NCI-H187 (cell line): ENCODE data around the gene NR1D1.
A peak's percentile ranks its signal among the peaks of the same experiment; 100 is the strongest.

Source experiments
- DNase-seq, 2 experiments: peaks; one replicate each; lab custom pipeline; 2025; lab: John Stamatoyannopoulos, UW

Gene NR1D1

DNA sequence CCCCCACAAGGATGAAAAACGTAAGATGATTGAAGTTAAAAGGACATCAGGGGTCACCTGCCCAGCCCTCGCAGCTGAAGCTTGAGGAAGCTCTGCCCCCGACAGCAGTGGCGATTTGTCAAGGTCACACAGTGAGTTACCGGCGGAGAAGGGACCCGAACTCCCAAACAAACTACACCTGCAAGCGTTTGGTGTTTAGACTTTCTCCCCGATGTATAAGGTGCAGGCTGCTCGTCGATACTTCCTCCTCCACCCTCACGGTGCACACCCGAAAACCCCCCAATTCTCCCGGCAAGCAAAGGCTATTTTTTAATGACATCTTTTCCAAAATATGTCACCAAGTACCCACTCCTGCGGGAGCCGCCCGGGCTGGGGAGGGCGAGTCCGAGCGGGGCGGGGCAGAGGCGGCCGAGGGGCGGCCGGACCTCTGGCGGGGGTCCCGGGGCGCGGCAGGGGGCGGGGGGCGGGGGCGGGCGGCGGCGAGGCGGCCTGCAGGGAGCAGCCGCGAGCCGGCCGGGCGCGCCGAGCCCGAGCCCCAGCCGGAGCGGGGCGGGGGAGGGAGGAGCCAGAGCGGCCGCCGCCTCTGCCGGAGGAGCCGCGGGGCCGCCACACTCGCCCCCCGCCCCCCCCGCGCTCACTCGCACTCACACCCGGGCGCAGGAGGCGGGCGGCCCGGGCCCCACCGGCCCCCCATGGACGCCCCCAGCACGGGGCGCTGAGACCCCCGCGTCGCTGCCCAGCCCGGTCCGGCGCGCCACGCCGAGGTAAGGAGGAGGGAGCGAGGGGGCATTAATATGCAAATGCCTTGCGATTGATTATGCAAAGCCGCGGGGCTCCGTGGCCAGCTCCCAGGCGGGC, 37.8 kb downstream of the NR1D1 start, which contains the start of gene THRA:
Gene THRA, plus strand, starts transcription at position 637 of the 858 bp plus-strand sequence. CDS start 11,524 bp downstream, outside the sequence.
- DNase-seq: peak in 1 of 2 experiments; percentile 12

DNA sequence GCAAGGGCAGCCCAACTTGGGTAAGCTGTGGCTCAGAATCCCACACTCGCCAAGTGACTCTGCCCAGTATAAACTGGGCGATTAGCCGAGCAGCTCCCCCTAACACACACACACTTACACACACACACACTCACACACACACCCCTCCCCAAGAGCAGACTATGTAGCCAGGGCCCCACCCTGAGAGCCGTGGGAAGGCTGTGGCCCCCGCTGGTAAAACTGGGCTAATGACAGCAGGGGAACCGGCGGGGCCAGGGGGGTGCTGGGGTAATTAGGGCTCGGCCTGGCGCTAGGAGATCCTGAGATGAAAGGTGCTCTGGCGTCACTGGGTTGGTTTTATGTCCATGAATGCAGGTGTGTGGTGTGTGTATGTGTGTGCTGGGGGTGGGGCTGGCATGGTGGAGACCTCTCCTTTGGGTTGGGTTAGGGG, 38.8 kb downstream of the NR1D1 start:
- no peak for DNase-seq

DNA sequence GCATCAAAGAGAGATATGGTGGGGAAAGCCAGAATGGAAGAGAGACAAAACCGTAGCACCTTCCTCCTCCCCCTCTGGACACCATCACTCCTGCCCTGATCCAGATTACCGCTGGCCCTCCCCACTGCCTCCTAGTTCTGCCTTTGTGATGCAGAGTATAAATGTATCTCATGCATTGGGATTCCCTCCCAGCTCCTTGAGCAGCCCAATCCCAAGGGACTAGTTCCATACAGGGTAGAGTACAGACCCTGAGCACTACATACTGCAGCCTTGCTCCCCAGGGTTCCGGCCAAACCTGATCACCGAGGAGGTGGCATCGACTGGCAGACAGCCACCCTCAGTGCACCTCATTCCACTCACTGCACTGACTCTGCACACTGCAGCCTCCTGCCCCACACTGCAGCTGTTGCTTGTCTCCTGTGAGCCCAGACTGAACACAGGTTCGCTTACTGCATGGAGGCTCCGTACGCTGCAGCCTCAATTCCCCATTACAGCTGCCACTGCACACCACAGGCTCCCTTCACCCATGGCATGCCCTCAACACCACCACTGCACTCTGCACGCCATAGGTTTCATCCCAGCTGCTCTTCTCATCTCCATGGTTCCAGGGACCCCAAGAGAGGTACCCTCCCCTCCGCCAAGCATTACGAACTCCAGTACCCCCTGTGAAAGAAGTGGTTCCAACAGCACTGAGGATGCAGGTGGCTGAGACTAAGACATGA, 39.3 kb downstream of the NR1D1 start:
- no peak for DNase-seq

DNA sequence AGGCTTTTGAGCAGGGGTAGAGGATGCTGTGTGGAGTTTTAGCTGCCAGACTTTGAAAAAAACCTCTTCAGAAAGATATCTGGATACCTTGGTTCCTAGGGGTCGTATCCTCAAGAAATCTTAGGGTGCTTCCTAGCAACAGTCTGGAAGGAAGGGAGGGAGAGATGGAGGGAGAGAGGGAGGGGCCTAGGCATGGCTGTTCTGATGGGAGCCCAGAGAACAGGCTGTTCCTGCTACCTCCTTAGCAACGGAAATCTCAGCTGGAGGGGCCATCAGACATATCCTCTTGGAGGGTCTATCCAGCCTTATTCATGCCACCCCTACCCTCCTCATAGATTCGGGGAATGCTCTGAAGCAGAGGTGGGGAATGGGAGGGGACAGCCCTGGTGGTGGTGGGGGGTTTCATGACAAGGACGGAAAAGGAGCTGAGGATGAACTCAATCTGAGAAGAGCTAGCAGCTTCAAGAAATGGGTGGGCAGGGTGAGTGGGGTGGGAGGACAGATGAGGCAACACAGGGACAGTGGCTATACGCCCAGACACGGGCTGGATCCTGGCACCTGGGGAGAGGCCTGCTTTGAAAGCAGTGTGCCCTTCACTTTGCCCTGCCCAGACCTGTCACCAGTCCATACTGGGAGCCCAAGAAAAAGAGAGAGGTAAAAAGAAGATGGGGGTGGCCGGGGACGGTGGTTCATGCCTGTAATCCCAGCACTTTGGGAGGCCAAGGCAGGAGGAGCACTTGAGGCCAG, 40.5 kb downstream of the NR1D1 start:
- DNase-seq: no peak

DNA sequence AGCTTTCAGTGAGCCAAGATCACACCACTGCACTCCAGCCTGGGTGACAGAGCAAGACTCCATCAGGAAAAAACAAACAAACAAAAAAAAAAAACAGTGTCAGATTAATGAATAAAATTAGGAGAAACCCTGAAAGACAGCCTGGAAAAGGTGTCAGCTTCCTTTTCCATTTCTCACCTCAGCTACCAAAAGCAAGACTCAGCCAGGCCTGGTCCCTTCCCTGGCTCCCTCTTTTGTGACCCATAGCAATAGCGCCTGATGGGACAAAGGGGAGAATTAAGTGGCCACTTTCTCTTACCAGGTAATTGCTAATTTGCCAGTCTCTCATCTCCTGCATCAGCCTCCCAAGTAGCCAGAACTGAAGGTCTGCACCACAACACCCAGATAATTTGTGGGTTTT, 41.5 kb downstream of the NR1D1 start:
- no peak for DNase-seq

DNA sequence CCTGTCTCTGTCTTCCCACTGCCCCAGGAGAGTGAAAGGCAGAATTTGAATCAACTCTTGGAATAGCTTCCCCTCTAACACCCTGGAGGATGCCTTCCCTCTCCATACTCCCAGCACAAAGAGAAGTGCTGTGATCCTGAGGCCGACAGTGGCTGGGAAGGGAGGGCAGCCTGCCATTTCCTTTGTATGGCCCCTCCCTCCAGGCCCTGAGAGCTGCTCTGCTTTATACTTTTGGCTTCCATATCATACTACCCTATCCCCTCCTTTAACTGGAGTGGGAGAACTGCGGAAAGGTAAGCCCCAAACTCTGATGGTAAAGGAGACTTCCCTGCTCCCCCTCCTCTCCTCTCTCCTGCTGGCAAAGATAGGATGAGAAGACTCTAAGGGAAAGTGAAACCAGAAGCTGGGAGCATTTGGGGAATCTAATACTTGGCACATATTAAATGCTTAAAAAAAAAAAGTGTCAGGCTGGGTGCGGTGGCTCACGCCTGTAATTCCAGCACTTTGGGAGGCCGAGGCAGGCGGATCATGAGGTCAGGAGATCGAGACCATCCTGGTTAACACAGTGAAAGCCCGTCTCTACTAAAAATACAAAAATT, 42.1 kb downstream of the NR1D1 start:
- DNase-seq: no peak

DNA sequence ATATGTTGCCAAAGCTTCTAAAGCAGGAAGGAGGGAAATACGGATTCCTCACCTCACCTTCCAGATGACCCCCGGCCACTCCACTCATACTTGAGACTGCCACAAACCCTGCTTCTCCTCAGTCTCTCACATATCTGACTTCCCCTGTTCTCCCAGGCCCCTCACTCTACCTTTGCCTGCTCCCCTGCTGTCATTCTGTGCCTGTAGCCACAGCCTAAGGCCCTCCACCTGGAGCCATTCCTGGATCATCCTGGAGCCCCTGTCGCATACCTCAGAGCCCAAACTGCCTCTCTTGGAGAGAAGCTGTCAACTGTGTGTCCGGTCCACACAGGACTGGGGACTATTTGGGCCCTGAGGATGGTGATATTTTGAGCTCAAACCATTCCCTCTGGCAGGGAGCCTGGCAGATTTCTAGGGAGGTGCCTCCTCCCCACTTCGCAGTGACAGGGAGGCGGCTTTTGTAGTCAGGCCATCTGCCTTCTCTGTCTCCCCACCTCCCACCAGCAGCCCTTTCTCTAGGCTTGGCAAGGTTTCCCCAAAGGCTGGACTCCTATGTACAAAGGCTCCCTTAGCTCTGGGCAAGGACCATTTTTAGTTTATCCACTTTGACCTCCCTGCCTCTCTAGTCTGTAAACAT, 43.9 kb downstream of the NR1D1 start:
- no peak for DNase-seq
